K562 (cell line): ENCODE data around the gene MYO1H. TPM values are rescaled to one million over a fixed set of nuclear protein-coding genes. Genes with fewer than 3 reads are reported as not detected.

Source experiments
- ATAC-seq: fragments of 200-7000 bp; cut with Tn5 transposase; 3 replicates; pipeline ENCODE4 v1.9.1; 2020; ENCODE audit warnings: moderate library complexity
- BruUV-seq: library from RNA; stranded (reverse); fragments of 400-500 nt; replicated peaks from 2 replicates; lab custom pipeline; 2021; lab: Mats Ljungman, UMichigan
- CTCF ChIA-PET: fragments of 300-600 bp; formaldehyde crosslinking; extraction: SDS; loops from one replicate; lab custom pipeline; 2021; ENCODE audit warnings: low intra/inter-chr PET ratio; lab: Yijun Ruan, JAX
- POLR2A ChIA-PET: fragments of 300-600, 350-650 bp; sonication (Branson Sonifier 250); formaldehyde crosslinking; extraction: SDS; loops from one replicate; lab custom pipeline; 2021; ENCODE audit warnings: antibody characterized with exemption, inconsistent platforms; lab: Yijun Ruan, JAX
- DNase-seq, 4 experiments: peaks; one replicate each; pipeline versions ENCODE4 v3.0.0 to v3.0.0-alpha.2; 2011 to 2018; ENCODE audit warnings: low spot score in 3 of 4, mixed read lengths in 3 of 4; ENCODE audit errors: extremely low read depth in 1 of 4
- FAIRE-seq: peaks from 2 replicates; lab custom pipeline; 2011; peaks lifted over from hg19 to GRCh38; lab: Jason Lieb, UNC
- H2AFZ ChIP-seq: 2 replicates; pipeline ENCODE4 v1.6.0; 2011; ENCODE audit warnings: low read depth, low read length, control low read depth, inconsistent platforms
- H3K27ac ChIP-seq: fragments of 200-600 bp; 3 replicates; pipeline ENCODE4 v1.8.0; 2011; ENCODE audit warnings: low read depth, mild to moderate bottlenecking, control low read depth, inconsistent platforms, low read length, moderate library complexity, mixed read lengths; ENCODE audit errors: extremely low read depth
- H3K27me3 ChIP-seq, 2 experiments: fragments of 300-600 bp in 1 of 2; 2 replicates in 1 of 2; 3 replicates in 1 of 2; pipeline versions ENCODE4 v1.6.0 to v1.8.0; 2011; ENCODE audit warnings: inconsistent platforms in 2 of 2, low read length in 2 of 2, mild to moderate bottlenecking in 1 of 2, mixed read lengths in 1 of 2, moderate library complexity in 1 of 2; ENCODE audit not compliant: control insufficient read depth in 2 of 2, insufficient read depth in 2 of 2
- H3K36me3 ChIP-seq: fragments of 300-600 bp; 3 replicates; pipeline ENCODE4 v1.8.0; 2011; ENCODE audit warnings: mild to moderate bottlenecking, low read length, inconsistent platforms; ENCODE audit not compliant: control insufficient read depth, insufficient read depth
- H3K4me1 ChIP-seq, 2 experiments: fragments of 200-600 bp in 1 of 2; replicated peaks in 1 of 2; 2 replicates in 1 of 2; 3 replicates in 1 of 2; pipeline versions ENCODE4 v1.5.1 to v1.8.0; 2011; ENCODE audit warnings: inconsistent platforms in 2 of 2, low read length in 2 of 2, mild to moderate bottlenecking in 1 of 2, mixed read lengths in 1 of 2, moderate library complexity in 1 of 2; ENCODE audit not compliant: control insufficient read depth in 2 of 2, insufficient read depth in 2 of 2
- H3K4me2 ChIP-seq: 2 replicates; pipeline ENCODE4 v1.6.1; 2011; ENCODE audit warnings: low read length, control low read depth, inconsistent platforms, mixed read lengths; ENCODE audit not compliant: insufficient read depth
- H3K4me3 ChIP-seq: fragments of 200-600 bp; sonication (generic), shearing (Covaris generic); 2 replicates; pipeline ENCODE4 v1.5.1; 2016; ENCODE audit warnings: control low read depth, inconsistent platforms
- H3K79me2 ChIP-seq: fragments of 200-600 bp; 3 replicates; pipeline ENCODE4 v1.8.0; 2011; ENCODE audit warnings: low read length, inconsistent platforms; ENCODE audit not compliant: control insufficient read depth, insufficient read depth
- H3K9ac ChIP-seq, 2 experiments: 2 replicates each; pipeline versions ENCODE4 v1.6.0 to v1.6.1; 2011; ENCODE audit warnings: low read depth in 2 of 2, low read length in 2 of 2, control low read depth in 1 of 2, inconsistent platforms in 1 of 2, mild to moderate bottlenecking in 1 of 2, mixed read lengths in 1 of 2; ENCODE audit not compliant: insufficient read depth in 1 of 2
- H3K9me1 ChIP-seq: one replicate; pipeline ENCODE4 v1.6.0; 2011; ENCODE audit warnings: inconsistent platforms, mild to moderate bottlenecking, low read length, moderate library complexity; ENCODE audit not compliant: control insufficient read depth, insufficient read depth
- H3K9me3 ChIP-seq: replicated peaks from 2 replicates; pipeline ENCODE4 v1.5.1; 2011; ENCODE audit warnings: low read depth, low read length, inconsistent platforms; ENCODE audit not compliant: control insufficient read depth, insufficient read depth
- H4K20me1 ChIP-seq: replicated peaks from 2 replicates; pipeline ENCODE4 v1.6.1; 2011; ENCODE audit warnings: low read length, inconsistent platforms, mixed read lengths; ENCODE audit not compliant: control insufficient read depth, insufficient read depth
- C11orf30 ChIP-seq: fragments of 450-650 bp; IDR thresholded peaks from 2 replicates; pipeline ENCODE4 v1.6.1; 2016; ENCODE audit warnings: low read depth, mild to moderate bottlenecking
- COPS2 ChIP-seq: fragments of 450-650 bp; conservative IDR thresholded peaks from 2 replicates; pipeline ENCODE4 v1.6.1; 2016; ENCODE audit warnings: mild to moderate bottlenecking, moderate library complexity
- DIDO1 ChIP-seq: fragments of 450-650 bp; IDR thresholded peaks from 2 replicates; pipeline ENCODE4 v1.6.1; 2016; ENCODE audit warnings: low read depth, missing biosample characterization, missing genetic modification characterization
- MAX ChIP-seq: sonication (generic); formaldehyde crosslinking; IDR thresholded peaks from 2 replicates; pipeline ENCODE4 v1.9.0; 2022; ENCODE audit warnings: mild to moderate bottlenecking, missing genetic modification reagents
- MLX ChIP-seq, 2 experiments: fragments of 450-650 bp in 1 of 2; sonication (generic) in 1 of 2; formaldehyde crosslinking; conservative IDR thresholded peaks; 2 replicates each; pipeline versions ENCODE4 v1.4.0 to v1.8.1; 2020 to 2022; ENCODE audit warnings: mild to moderate bottlenecking in 1 of 2, missing genetic modification reagents in 1 of 2
- PTBP1 ChIP-seq: fragments of 200-400 bp; formaldehyde crosslinking; IDR thresholded peaks from 2 replicates; pipeline ENCODE4 v1.6.1; 2017; ENCODE audit warnings: low read depth, low read length
- TRIM25 ChIP-seq: fragments of 450-650 bp; IDR thresholded peaks from 2 replicates; pipeline ENCODE4 v1.7.0; 2016; ENCODE audit warnings: borderline replicate concordance
- ZBTB7A ChIP-seq: IDR thresholded peaks from 2 replicates; pipeline ENCODE4 v1.6.1; 2011; ENCODE audit warnings: low read depth, mild to moderate bottlenecking, low read length, moderate library complexity, borderline replicate concordance; ENCODE audit not compliant: control insufficient read depth
- ZNF431 ChIP-seq: sonication (generic); formaldehyde crosslinking; IDR thresholded peaks from 2 replicates; pipeline ENCODE4 v1.8.0; 2022; ENCODE audit warnings: mild to moderate bottlenecking, missing genetic modification reagents
- ZNF639 ChIP-seq, 2 experiments: fragments of 200-800 bp in 1 of 2; sonication (Bioruptor generic) in 1 of 2; sonication (generic) in 1 of 2; formaldehyde crosslinking in 1 of 2; IDR thresholded peaks in 1 of 2; conservative IDR thresholded peaks in 1 of 2; 2 replicates each; pipeline versions ENCODE4 v1.5.0 to v1.6.1; 2016 to 2020; ENCODE audit warnings: missing compliant biosample characterization in 1 of 2, missing genetic modification characterization in 1 of 2, missing genetic modification reagents in 1 of 2
- WGBS: fragments of 100-300 bp; shearing (Covaris generic); methylation state at CpG from one replicate; pipeline ENCODE4 v1.1.6; 2016; ENCODE audit warnings: low coverage, mixed read lengths; ENCODE audit not compliant: insufficient coverage; ENCODE audit errors: missing lambda C conversion rate; 5-methylcytosine and 5-hydroxymethylcytosine counted together
- in situ Hi-C: fragments of 300-500 bp; cut with MboI; formaldehyde crosslinking; loops from 4 replicates; pipeline ENCODE4 v1.15.0; 2018; ENCODE audit warnings: inconsistent platforms, mixed read lengths
- intact Hi-C: fragments of 100-400 bp; cut with micrococcal nuclease; formaldehyde crosslinking; loops from 2 replicates; pipeline ENCODE4 v1.14.2; 2022
- polyA plus RNA-seq, 8 experiments: library from polyadenylated mRNA; depleted of rRNA in 4 of 8; stranded (reverse) in 5 of 8; unstranded in 3 of 8; fragments of >200 nt; fragmentation: Nextera tagmentation in 2 of 8; fragmentation: Illumina TruSeq in 1 of 8; extraction: Ambion mirVana in 2 of 8; extraction: Trizol in 1 of 8; gene quantifications; 2 replicates each; pipeline versions ENCODE4 v1.2.1 to v1.2.3, GENCODE V29; 2011 to 2014; ENCODE audit warnings: inconsistent platforms in 1 of 8, missing spikeins in 1 of 8
- total RNA-seq, 7 experiments: library from RNA; depleted of rRNA in 6 of 7; stranded (reverse); fragments of >200 nt in 6 of 7; fragmentation: Illumina TruSeq in 2 of 7; extraction: Trizol in 2 of 7; gene quantifications; 2 replicates each; pipeline versions ENCODE4 v1.2.1 to v1.2.3, GENCODE V29; 2011 to 2021; ENCODE audit warnings: low replicate concordance in 1 of 7

MYO1H gene
- total and polyA plus RNA-seq, 9 of the 15 experiments (the other 6 are each of a cell fraction or from before 2014, with no cell fraction given) = not detected

- H3K4me2 ChIP-seq = peak overlapping the region; percentile 88
- H3K9me1 ChIP-seq = peaks cover 4% of the 10 kb centered on the region
- peak in 1 of 4 experiments; percentile 25 for DNase-seq
- FAIRE-seq = no peak
- peak overlapping the region; percentile 95 for H2AFZ ChIP-seq
- intact Hi-C loops = loop anchor here (5.0 kb wide), 1 partner anchor 44 kb away; no protein-coding TSS in a partner anchor
- peaks cover 72% of the 10 kb centered on the region for H3K79me2 ChIP-seq
- H3K9ac ChIP-seq = peak overlapping the region; percentile 96 to 100
- BruUV-seq = TSS peak; percentile 64
- POLR2A ChIA-PET = interaction anchor here (0.9 to 1.3 kb wide), 2 partner anchors 8 to 9 kb away, joined by 3 to 5 read pairs; no protein-coding TSS in a partner anchor
- no peaks in the 10 kb centered on the region for H3K36me3 ChIP-seq
- H3K27me3 ChIP-seq = no peaks in the 10 kb centered on the region
- in situ Hi-C loops = no loop called here
- no peaks in the 10 kb centered on the region for H3K9me3 ChIP-seq
- WGBS = 15% methylated on average over 19 of the region's 19 CpGs
- H3K4me1 ChIP-seq = peaks cover 9 to 13% of the 10 kb centered on the region in 2 experiments; a peak in 4 of 5 replicates
- H3K27ac ChIP-seq = peak overlapping the region; percentile 98
- H4K20me1 ChIP-seq = 0 out of 2 replicates have a peak, but pooled peaks cover 7% of the 10 kb centered on the region
- ATAC-seq = peak; percentile 26
- peak overlapping the region; percentile 76 for H3K4me3 ChIP-seq
- no peak for TF ChIP-seq C11orf30
- no peak for TF ChIP-seq DIDO1 (tag)
- TF ChIP-seq PTBP1 = no peak
- TF ChIP-seq ZBTB7A = 0 out of 2 replicates have a peak, but pooled peaks have one; percentile 37
- no peak for TF ChIP-seq TRIM25
- TF ChIP-seq ZNF639 (CRISPR knock-in tag; conservative IDR thresholded peaks at IDR 0.05 in 1 of 2, IDR thresholded peaks at IDR 0.05 in 1 of 2) = no peak
- TF ChIP-seq ZNF431 (CRISPR knock-in tag) = 0 out of 2 replicates have a peak, but pooled peaks have one; percentile 21
- TF ChIP-seq MAX = 0 out of 2 replicates have a peak, but pooled peaks have one; percentile 14
- no peak for TF ChIP-seq COPS2
- no peak for TF ChIP-seq MLX (CRISPR knock-in tag; conservative IDR thresholded peaks at IDR 0.05)
- CTCF ChIA-PET = no interaction called here
These were observed 128.5 kb downstream of the MYO1H start for GRCh38 chr12:109475993-109476806.
